ENCODE data around the gene THAP4.

THAP4 gene

DNA sequence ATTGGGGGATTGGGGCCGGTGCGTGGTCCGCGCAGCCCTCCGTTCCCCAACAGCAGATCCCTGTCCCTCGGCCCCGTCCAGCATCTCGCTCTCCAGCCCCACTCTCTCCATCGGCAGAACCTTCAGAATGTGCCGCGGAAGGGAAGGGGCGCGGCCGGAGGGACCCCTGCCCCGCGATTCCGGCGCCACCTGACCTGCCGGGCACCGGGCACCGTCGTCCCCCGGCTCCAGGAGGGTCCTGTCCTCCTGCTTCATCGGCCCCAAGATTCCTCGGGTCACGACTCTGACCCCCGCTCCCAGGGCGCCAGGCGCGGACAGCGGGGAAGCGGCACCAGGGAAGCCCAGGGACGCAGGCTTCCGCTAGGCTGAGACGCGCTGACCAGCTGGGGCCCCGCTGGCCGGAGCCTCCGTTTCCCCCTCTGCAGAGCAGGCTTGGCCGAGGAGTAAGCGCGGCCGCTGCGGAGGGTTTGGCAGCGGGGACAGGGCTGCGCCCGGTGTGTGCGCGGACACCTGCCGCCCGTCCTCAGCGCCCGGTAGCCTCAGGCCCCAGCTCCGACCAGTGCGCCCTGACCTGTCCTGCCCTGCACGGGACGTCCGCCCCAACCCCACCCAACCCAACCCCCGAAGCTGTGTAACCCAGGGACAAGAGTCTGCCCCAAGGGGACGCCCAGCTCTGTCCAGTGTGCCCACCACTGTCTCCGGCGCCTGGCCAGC, 95.2 kb downstream of the THAP4 start:
- no peak overlapping the region for H3K4me3 ChIP-seq
- H3K27ac ChIP-seq = no peak overlapping the region

DNA sequence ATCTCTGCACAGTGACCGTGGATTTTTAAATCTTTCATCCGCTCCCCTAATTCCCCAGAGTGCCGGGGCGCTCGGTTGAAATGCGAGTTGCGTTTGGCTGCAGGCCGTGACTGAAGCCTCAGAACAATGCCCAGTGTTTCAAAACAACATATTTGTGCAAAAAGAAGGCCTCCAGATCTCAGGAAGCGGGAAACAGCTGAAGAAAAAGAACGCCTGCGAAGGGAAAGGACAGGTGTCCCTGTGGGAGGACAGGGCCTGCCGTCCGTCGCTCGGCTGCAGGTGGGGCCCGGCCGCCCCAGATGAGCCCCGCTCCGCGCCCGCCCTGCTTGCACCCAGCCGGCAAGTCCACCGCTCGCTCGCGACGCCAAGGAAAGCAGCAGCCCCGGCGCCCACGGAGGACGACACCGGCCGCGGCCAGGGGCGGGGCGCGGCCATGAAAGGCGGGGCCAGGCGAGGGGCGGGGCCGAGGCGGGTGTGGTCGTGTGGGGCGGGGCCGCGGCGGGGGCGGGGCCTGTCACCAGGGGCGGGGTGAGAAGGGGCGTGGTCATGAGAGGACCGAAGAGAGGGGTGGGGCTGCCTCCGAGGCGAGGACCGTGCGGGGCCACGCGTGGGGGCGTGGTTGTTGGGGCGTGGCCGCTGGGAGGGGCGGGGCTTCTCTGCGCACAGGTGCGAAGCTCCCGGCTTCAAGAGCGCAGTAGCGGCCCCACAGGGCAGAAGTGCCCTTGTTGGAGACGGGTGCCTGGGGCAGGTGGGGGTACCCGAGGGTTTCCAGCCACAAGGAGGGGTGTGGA, 96.0 kb downstream of the THAP4 start:
- Histone ChIP-seq H3K4me3 (peak overlapping the region; percentile 6 to 42 (median 31)), H3K27ac (peak overlapping the region in 2 of 21 experiments; percentile 32 to 50)

DNA sequence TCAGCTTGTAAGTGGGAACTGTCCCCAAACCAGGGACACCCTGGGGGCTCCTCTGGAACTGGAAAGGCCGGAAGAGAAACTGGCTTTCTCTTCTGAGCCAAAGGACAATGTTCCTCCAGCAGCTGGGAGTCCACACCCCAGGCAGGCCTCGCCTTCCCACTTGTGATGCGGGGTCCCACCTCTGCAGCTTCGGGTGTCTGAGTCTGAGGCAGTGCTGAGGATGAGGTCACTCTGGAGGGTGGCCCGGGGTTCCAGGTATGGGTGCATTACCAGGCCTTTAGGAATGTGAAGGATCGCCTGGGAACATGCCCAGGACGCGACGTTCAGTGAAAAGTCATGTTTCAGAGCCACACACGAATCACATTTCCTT, 96.6 kb downstream of the THAP4 start:
- peak overlapping the region in 1 of 21 experiments; percentile 50 for H3K27ac ChIP-seq
- H3K4me3 ChIP-seq = peak overlapping the region in 4 of 7 experiments; percentile 6 to 42 (median 34)

DNA sequence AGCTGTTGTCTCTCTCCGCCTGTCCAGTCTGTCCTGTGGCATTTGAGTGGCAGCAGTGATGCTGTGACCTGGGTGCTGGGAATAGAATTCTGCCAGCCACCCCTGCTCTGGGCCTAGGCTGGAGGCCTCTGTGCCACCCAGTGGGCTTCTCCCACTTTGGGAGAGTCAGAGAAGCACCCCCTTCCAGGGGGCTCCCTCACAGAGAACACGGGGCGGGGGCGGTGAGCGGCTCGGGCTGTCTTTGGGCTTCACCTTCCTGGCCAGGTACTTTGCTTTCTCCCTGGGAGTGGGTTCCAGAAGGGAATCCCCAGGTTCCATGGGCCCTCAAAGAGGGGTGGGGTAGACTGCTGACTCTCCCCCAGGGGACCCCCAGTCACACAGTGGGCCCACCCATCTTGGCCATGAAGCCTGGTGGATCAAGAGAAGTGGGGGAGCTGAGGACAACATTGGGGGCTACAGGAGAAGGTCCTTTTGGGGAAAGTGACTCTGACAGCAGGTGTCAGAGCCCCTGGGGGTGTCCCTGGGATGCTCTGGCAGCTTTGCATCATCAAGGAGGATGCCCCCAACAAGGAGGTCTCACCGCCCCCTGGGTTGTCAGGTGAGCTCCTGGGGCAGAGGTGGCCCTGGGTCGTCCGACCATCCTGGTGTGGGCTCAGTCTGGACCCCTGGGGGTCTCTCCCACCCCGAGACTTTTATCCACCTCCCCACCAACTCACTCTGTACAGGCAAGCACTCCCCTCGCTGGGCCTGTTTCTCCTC, 97.2 kb downstream of the THAP4 start:
- no peak overlapping the region for H3K27ac ChIP-seq

DNA sequence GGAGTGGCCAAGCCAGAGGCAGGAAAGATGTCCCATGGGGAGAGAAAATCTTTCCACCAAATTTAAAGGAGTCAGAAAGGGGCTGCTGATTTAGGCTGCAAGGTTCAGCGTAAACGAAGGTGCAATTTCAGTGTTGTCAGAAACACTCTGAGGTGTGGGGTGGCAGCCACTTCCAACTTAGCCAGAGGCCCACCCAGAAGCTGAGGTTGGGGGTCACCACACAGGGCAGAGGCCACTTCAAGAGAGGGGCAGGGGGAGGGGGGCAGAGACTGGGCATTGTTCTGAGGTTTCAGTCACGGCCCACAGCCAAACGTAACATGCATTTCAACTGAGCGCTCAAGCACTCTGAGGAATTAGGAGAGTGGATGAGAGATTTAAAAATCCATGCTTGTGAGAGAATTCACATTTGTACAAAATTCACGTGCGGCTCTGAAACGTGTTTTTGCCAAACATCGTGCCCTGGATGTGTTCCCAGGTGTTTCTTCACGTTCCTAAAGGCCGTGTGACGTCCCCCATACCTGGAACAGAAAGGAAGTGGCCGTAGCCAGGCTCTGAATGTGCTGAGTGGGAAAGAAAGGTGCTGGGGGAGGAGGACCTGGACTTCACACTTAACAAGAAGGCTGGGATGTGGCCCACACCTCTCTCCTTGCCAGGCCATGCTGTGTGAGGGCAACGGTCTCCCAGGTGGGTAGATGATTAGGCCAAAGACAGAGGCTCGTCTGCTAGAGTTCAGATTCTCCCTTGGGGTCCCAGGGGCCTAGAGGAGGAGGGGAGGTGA, 97.9 kb downstream of the THAP4 start:
- H3K27ac ChIP-seq = no peak overlapping the region
- no peak overlapping the region for H3K4me3 ChIP-seq

More for the DNA sequence above, 97.2 kb downstream of the THAP4 start:
- no peak overlapping the region for H3K4me3 ChIP-seq

DNA sequence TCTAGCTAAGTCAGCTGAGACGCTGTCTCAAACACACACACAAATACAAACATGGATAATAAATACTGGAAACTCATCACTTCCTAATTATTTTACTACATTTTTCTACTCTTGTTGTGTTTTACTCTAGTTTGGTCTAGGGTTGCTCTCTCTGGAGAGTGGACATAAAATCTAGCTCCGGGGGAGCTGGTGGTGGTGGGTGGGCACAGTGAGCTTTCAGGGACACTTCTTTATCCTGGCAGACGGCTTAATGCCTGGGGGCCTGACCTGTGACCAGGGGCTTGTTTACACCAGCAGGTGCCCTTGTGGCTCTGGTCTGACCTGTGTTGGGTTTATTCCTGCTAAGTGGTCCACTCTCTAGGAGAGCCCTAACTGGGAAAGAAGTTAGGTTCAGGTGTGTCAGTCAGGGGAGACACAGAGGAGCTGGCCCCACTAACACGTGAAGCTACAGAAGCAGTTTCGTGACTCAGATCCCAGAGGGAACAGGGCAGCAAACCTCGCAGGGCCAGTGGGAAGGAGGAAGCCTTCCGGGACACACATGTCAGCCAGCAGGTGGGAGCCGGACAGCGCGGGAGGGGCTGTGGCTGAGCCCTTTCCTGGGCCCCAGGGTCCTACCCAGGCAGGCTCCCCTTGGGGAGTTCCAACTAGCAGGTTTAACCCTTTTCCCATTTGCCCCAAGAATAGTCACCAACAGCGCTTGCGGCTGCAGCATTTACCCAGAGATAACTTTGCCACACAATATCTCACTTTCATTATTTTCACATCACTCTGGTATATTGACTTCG, 100.9 kb downstream of the THAP4 start:
- no peak overlapping the region for H3K4me3 ChIP-seq
- no peak overlapping the region for H3K27ac ChIP-seq

DNA sequence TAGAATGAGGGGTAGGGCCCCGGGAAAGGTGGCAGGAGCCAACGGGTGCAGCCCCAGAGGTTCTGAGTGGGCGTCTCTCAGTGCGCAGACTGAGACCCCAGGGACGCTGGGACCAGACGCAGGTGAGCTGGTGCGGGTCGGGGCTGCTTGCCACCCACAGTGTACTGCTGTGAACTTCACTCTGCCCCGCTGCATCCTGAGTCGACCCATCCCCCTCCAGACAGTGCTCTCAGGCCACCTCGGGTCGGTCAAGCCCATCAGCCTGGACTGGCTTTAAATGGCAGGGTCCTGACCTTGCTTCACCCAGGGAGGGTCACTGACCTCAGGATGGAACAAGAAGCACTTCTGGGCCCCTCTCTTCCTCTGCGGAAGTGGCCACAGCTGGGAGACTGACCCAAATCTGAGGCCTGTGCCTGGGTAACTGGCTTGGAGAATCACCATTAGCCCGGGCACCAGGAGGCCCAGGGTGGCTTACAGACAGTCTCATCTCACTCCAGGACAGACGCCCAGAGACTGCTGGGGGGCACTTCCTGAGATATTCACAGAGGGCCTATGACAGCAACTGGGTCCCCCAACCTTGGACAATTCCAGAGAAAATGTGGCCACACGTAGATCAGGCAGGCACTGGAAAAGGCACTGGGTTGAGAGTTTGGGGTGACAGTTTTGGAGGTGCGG, 102.1 kb downstream of the THAP4 start:
- H3K4me3 ChIP-seq = no peak overlapping the region

More for the DNA sequence above, 102.1 kb downstream of the THAP4 start:
- no peak overlapping the region for H3K27ac ChIP-seq
